NCI-H345 (cell line): Measurements from ENCODE around the gene SREK1.
"Not testable (repeated sequence)": the region's sequence is repeated elsewhere in the genome, so short reads cannot be mapped to it uniquely, and the experiment has no call there.

Experiments
- DNase-seq: peaks from one replicate; lab custom pipeline; 2025; lab: John Stamatoyannopoulos, UW

The SREK1 gene

DNA sequence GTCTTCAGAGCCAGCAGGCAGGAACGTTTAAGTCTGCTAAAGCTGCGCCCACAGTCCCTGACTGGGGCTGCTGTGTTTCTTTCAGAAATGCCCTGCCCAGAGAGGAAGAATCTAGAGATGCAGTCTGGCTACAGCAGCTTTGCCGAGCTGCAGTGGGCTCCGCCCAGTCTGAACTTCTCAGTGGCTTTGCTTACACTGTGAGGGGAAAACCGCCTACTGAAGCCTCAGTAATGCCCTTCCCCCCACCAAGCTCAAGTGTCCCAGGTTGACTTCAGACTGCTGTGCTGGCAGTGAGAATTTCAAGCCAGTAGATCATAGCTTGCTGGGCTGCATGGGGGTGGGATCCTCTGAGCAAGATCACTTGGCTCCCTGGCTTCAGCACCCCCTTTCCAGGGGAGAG lies 78.4 kb downstream of the SREK1 start:
- DNase-seq: no peak

DNA sequence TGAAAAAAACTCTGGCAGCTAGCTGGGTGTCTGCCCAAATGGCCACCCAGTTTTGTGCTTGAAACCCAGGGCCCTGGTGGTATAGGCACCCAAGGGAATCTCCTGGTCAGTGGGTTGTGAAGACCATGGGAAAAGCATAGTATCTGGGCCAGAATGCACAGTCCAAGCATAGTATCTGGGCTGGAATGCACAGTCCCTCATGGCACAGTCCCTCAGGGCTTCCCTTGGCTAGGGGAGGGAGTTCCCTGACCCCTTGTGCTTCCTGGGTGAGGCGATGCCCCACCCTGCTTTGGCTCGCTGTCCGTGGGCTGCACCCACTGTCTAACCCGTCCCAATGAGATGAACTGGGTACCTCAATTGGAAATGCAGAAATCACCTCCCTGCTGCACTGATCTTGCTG lies 78.8 kb downstream of the SREK1 start:
- not testable (repeated sequence) for DNase-seq

GRCh38 chr5:66223637-66224036 lies 79.5 kb downstream of the SREK1 start:
- no peak for DNase-seq

GRCh38 chr5:66224274-66224673 lies 80.2 kb downstream of the SREK1 start:
- no peak for DNase-seq

DNA sequence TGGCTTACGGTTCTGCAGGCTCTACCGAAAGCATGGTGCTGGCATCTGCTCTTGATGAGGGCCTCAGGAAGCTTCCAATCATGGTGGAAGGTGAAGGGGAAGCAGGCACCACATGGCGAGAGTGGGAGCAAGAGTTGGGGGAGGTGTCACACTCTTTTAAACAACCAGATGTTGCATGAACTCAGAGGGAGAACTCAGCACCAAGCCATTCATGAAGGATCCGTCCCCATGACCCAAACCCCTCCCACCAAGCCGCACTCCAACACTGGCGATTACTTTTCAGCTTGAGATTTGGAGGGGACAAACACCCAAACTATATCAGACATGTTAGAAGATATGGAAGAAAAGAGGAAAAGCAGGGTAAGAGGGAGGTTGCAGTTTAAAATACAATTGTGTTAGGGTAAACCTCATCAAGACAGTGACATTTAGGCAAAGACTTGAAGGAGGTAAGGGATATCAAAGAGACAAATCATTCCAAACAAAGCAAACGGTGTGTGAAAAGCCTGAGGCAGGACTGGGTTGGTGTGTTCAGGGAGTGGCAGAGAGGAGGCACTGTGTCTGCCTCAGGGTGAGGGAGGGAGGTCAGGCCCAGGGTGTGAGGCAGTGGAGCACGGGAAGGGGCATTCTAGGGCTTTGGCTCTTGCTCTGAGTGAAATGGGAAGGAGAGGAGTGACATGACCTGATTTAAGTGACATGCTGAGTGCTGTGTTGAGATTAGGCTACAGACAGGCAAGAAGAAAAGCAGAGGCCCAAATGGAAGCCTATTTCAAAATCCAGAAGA lies 80.9 kb downstream of the SREK1 start:
- no peak for DNase-seq

DNA sequence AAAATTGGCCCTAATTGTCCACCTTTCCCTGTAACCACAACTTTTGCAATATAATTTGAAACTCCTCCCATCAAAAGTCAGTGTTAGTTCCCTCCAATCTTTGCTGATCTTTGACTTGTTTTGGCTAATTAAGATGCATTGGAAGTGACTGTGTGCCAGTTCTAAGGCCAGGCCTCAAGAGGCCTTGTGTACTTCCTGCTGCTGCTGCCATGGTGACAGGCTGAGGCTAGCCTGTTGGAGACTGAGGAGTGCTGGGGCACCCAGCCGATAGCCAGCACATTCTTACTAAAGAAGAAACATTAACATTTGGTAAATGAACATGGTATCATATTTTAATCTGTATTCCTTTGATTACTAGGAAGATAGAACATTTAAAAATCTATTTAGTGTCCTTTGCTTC lies 86.5 kb downstream of the SREK1 start:
- DNase-seq: no peak

DNA sequence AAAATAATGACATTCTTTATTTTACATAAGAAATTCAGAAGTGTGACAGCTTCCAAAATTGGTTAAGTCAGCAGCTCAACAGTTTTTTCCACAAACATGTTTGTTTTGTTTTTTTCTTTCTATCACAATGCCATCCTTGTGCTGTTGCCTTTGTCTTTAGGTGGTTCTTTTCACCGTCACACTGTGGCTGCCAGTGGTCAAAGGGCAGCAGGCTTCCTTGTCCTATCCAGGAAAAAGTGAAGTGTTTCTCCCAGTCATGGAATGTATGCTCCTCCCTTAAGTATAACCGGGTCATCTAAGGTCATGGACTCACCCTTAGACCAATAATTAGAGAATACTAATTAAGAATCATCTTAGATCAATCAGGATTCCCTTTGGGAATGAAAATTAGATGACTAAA lies 87.4 kb downstream of the SREK1 start:
- DNase-seq: no peak

- no peak for DNase-seq
Observed at GRCh38 chr5:66232275-66232674, 88.2 kb downstream of the SREK1 start.

- DNase-seq: peak; percentile 62
Observed at GRCh38 chr5:66232706-66233445, 88.8 kb downstream of the SREK1 start.
